Activated CD4-positive, CD25-positive, alpha-beta regulatory T cell treated with anti-CD3 and anti-CD28 coated beads, Interleukin-2, amount 50 U/mL, for 16 hours (primary cell): ENCODE measurements around the gene LNP1.
"Not testable (repeated sequence)": the region's sequence is repeated elsewhere in the genome, so short reads cannot be mapped to it uniquely, and the experiment has no call there.

Source experiments
- DNase-seq: peaks from one replicate; pipeline ENCODE4 v3.0.0-alpha.2; 2020; ENCODE audit warnings: low read depth, low spot score

Gene LNP1

GRCh38 chr3:100429187-100429716 lies 27.9 kb downstream of the LNP1 start:
- no peak for DNase-seq

- DNase-seq: no peak
These were observed 35.6 kb downstream of the LNP1 start for GRCh38 chr3:100436951-100437350.

GRCh38 chr3:100437721-100438622 lies 36.6 kb downstream of the LNP1 start:
- DNase-seq: no peak

- DNase-seq: no peak
These were observed 37.3 kb downstream of the LNP1 start for GRCh38 chr3:100438623-100438974.

- no peak for DNase-seq
These were observed 39.6 kb downstream of the LNP1 start for GRCh38 chr3:100440895-100441294.

- DNase-seq: no peak
These were observed 42.4 kb downstream of the LNP1 start for GRCh38 chr3:100443690-100444089.

- DNase-seq: not testable (repeated sequence)
These were observed 45.7 kb downstream of the LNP1 start for GRCh38 chr3:100447067-100447466.

GRCh38 chr3:100448079-100448478 lies 46.7 kb downstream of the LNP1 start:
- no peak for DNase-seq

- DNase-seq: no peak
These were observed 47.9 kb downstream of the LNP1 start for GRCh38 chr3:100449214-100449613.

GRCh38 chr3:100454677-100455076 lies 53.3 kb downstream of the LNP1 start:
- DNase-seq: no peak

- DNase-seq: no peak
These were observed 54.7 kb downstream of the LNP1 start for GRCh38 chr3:100455841-100456550.

GRCh38 chr3:100456745-100457144 lies 55.4 kb downstream of the LNP1 start:
- no peak for DNase-seq

- DNase-seq: no peak
These were observed 56.5 kb downstream of the LNP1 start for GRCh38 chr3:100457811-100458210.

GRCh38 chr3:100458814-100459213 lies 57.5 kb downstream of the LNP1 start:
- no peak for DNase-seq

GRCh38 chr3:100463002-100463401 lies 61.7 kb downstream of the LNP1 start:
- DNase-seq: no peak

GRCh38 chr3:100463646-100464155 lies 62.4 kb downstream of the LNP1 start:
- no peak for DNase-seq

- DNase-seq: no peak
These were observed 64.8 kb downstream of the LNP1 start for GRCh38 chr3:100465892-100466777.

GRCh38 chr3:100467133-100467532 lies 65.8 kb downstream of the LNP1 start:
- DNase-seq: no peak

- no peak for DNase-seq
These were observed 67.3 kb downstream of the LNP1 start for GRCh38 chr3:100468676-100469075.

- DNase-seq: no peak
These were observed 69.6 kb downstream of the LNP1 start for GRCh38 chr3:100470951-100471350.

- no peak for DNase-seq
These were observed 70.1 kb downstream of the LNP1 start for GRCh38 chr3:100471444-100471843.
